SK-N-SH (cell line): ENCODE results near the gene STX7. TPM values are rescaled to one million over a fixed set of nuclear protein-coding genes. Genes with fewer than 3 reads are reported as not detected.

Experiments used
- CTCF ChIA-PET: fragments of 300-600, 350-600 bp; formaldehyde crosslinking; extraction: SDS; loops from one replicate; lab custom pipeline; 2021; lab: Yijun Ruan, JAX
- POLR2A ChIA-PET: fragments of 350-600 bp; sonication (Branson Sonifier 250); formaldehyde crosslinking; extraction: SDS; loops from one replicate; lab custom pipeline; 2020; ENCODE audit warnings: antibody characterized with exemption, inconsistent platforms; lab: Yijun Ruan, JAX
- DNase-seq: peaks from one replicate; pipeline ENCODE4 v3.0.0; 2012
- H2AFZ ChIP-seq: fragments of 200-600 bp; sonication (generic); 2 replicates; pipeline ENCODE4 v1.8.1; 2016; ENCODE audit warnings: antibody characterized with exemption, mild to moderate bottlenecking, low read depth
- H3F3A ChIP-seq: fragments of 200-600 bp; sonication (generic); replicated peaks from 2 replicates; pipeline ENCODE3; 2016; ENCODE audit warnings: antibody characterized with exemption, mild to moderate bottlenecking; ENCODE audit not compliant: insufficient read depth
- H3K27ac ChIP-seq, 2 experiments: fragments of 200-500 bp in 1 of 2; fragments of 200-600 bp in 1 of 2; sonication (Bioruptor generic) in 1 of 2; sonication (generic), shearing (Covaris generic) in 1 of 2; 2 replicates each; pipeline versions ENCODE4 v1.5.1 to v1.6.1; 2014 to 2016; ENCODE audit warnings: low read depth in 2 of 2, inconsistent platforms in 1 of 2, low read length in 1 of 2, mild to moderate bottlenecking in 1 of 2, mixed read lengths in 1 of 2
- H3K27me3 ChIP-seq: fragments of 200-600 bp; sonication (generic), shearing (Covaris generic); 2 replicates; pipeline ENCODE4 v1.6.1; 2016; ENCODE audit warnings: mixed run types; ENCODE audit not compliant: insufficient read depth
- H3K36me3 ChIP-seq, 2 experiments: fragments of 200-500 bp in 1 of 2; fragments of 200-600 bp in 1 of 2; sonication (Bioruptor generic) in 1 of 2; sonication (generic) in 1 of 2; replicated peaks in 1 of 2; 2 replicates each; pipeline versions ENCODE3 to v1.5.1; 2014 to 2016; ENCODE audit warnings: low read length in 1 of 2, mild to moderate bottlenecking in 1 of 2; ENCODE audit not compliant: insufficient read depth in 2 of 2, control insufficient read depth in 1 of 2
- H3K4me1 ChIP-seq, 2 experiments: fragments of 200-500 bp in 1 of 2; fragments of 200-600 bp in 1 of 2; sonication (Bioruptor generic) in 1 of 2; sonication (generic), shearing (Covaris generic) in 1 of 2; 2 replicates each; pipeline versions ENCODE4 v1.5.1 to v1.6.1; 2014 to 2016; ENCODE audit warnings: low read depth in 1 of 2, low read length in 1 of 2, mixed run types in 1 of 2; ENCODE audit not compliant: insufficient read depth in 2 of 2, control insufficient read depth in 1 of 2
- H3K4me2 ChIP-seq: fragments of 200-600 bp; sonication (generic), shearing (Covaris generic); 2 replicates; pipeline ENCODE4 v1.6.1; 2017; ENCODE audit warnings: mixed run types
- H3K4me3 ChIP-seq, 2 experiments: fragments of 200-500 bp in 1 of 2; fragments of 200-600 bp in 1 of 2; sonication (Bioruptor generic) in 1 of 2; sonication (generic), shearing (Covaris generic) in 1 of 2; 2 replicates each; pipeline versions ENCODE4 v1.5.1 to v1.8.1; 2014 to 2016; ENCODE audit warnings: low read depth in 2 of 2, inconsistent platforms in 1 of 2, low read length in 1 of 2, mild to moderate bottlenecking in 1 of 2, mixed read lengths in 1 of 2, moderate library complexity in 1 of 2
- H3K79me2 ChIP-seq: fragments of 200-600 bp; sonication (generic); 2 replicates; pipeline ENCODE4 v1.8.1; 2017; ENCODE audit warnings: mild to moderate bottlenecking; ENCODE audit not compliant: insufficient read depth
- H3K9ac ChIP-seq: fragments of 200-600 bp; sonication (generic); 2 replicates; pipeline ENCODE4 v1.6.1; 2017; ENCODE audit warnings: mixed run types
- H3K9me2 ChIP-seq: fragments of 200-600 bp; sonication (generic); 2 replicates; pipeline ENCODE4 v1.6.1; 2017; ENCODE audit warnings: mixed run types
- H3K9me3 ChIP-seq: fragments of 200-600 bp; sonication (generic); 2 replicates; pipeline ENCODE4 v1.6.1; 2017; ENCODE audit warnings: mixed run types, mild to moderate bottlenecking, moderate library complexity
- H4K20me1 ChIP-seq: fragments of 200-600 bp; sonication (generic); 2 replicates; pipeline ENCODE4 v1.6.1; 2017; ENCODE audit warnings: mild to moderate bottlenecking, mixed run types; ENCODE audit not compliant: insufficient read depth
- CHD2 ChIP-seq: fragments of 150-350 bp; IDR thresholded peaks from 2 replicates; pipeline ENCODE4 v1.6.1; 2018; ENCODE audit warnings: low read length; ENCODE audit not compliant: partially characterized antibody
- ELF1 ChIP-seq: IDR thresholded peaks from 2 replicates; pipeline ENCODE4 v1.4.0; 2012
- EP300 ChIP-seq, 2 experiments: IDR thresholded peaks; 2 replicates each; pipeline versions ENCODE4 v1.4.0 to v1.6.1; 2012; ENCODE audit warnings: borderline replicate concordance in 1 of 2, low read depth in 1 of 2, low read length in 1 of 2
- FOXM1 ChIP-seq: IDR thresholded peaks from 2 replicates; pipeline ENCODE4 v1.4.0; 2012; ENCODE audit warnings: low read depth, mild to moderate bottlenecking
- JUND ChIP-seq: IDR thresholded peaks from 2 replicates; pipeline ENCODE4 v1.4.0; 2012
- MAX ChIP-seq: IDR thresholded peaks from 2 replicates; pipeline ENCODE4 v1.4.0; 2012; ENCODE audit warnings: low read depth
- MEF2A ChIP-seq: IDR thresholded peaks from 2 replicates; pipeline ENCODE4 v1.4.0; 2012; ENCODE audit warnings: low read depth, borderline replicate concordance
- MXI1 ChIP-seq: IDR thresholded peaks from 2 replicates; pipeline ENCODE4 v1.6.1; 2012; ENCODE audit warnings: mild to moderate bottlenecking, low read depth, low read length, improper control_type of control experiment
- NFIC ChIP-seq: IDR thresholded peaks from 2 replicates; pipeline ENCODE4 v1.4.0; 2012; ENCODE audit warnings: borderline replicate concordance
- PBX3 ChIP-seq: IDR thresholded peaks from 2 replicates; pipeline ENCODE4; 2012
- RXRA ChIP-seq: IDR thresholded peaks from 2 replicates; pipeline ENCODE4 v1.4.0; 2012; ENCODE audit warnings: low read depth, mild to moderate bottlenecking, borderline replicate concordance
- SIN3A ChIP-seq: IDR thresholded peaks from 2 replicates; pipeline ENCODE4 v1.6.1; 2012; ENCODE audit warnings: low read depth, mild to moderate bottlenecking, low read length, moderate library complexity, borderline replicate concordance
- SMC3 ChIP-seq: IDR thresholded peaks from 2 replicates; pipeline ENCODE4 v1.6.1; 2012; ENCODE audit warnings: low read depth, low read length, improper control_type of control experiment
- TCF12 ChIP-seq: IDR thresholded peaks from 2 replicates; pipeline ENCODE4 v1.4.0; 2012
- TEAD4 ChIP-seq: IDR thresholded peaks from 2 replicates; pipeline ENCODE4 v1.4.0; 2012; ENCODE audit warnings: mild to moderate bottlenecking, borderline replicate concordance; ENCODE audit not compliant: insufficient read depth
- USF1 ChIP-seq: IDR thresholded peaks from 2 replicates; pipeline ENCODE4 v1.4.0; 2012; ENCODE audit warnings: low read depth, borderline replicate concordance
- USF2 ChIP-seq: fragments of 150-350 bp; IDR thresholded peaks from 2 replicates; pipeline ENCODE4 v1.6.1; 2017; ENCODE audit warnings: antibody characterized with exemption, low read length, low read depth, borderline replicate concordance
- WGBS: methylation state at CpG from one replicate; pipeline ENCODE4 v1.1.6; 2017; ENCODE audit warnings: low lambda C conversion rate; 5-methylcytosine and 5-hydroxymethylcytosine counted together
- polyA plus RNA-seq, 3 experiments: library from polyadenylated mRNA; depleted of rRNA; stranded (reverse); fragments of >200 nt; gene quantifications; 2 replicates each; pipeline ENCODE4 v1.2.3, GENCODE V29; 2012

STX7 gene
- polyA plus RNA-seq, 1 of the 3 experiments (the other 2 are of a cell fraction) = 12.8 TPM

GRCh38 chr6:132495604-132496079 lies 17.3 kb downstream of the STX7 start:
- Histone ChIP-seq H3K9me3 (no peaks in the 10 kb centered on the region), H3K4me1 (no peaks in the 10 kb centered on the region; a peak in 1 of 4 replicates), H3F3A (no peaks in the 10 kb centered on the region), H3K27ac (no peak overlapping the region), H3K9me2 (no peaks in the 10 kb centered on the region), H2AFZ (no peak overlapping the region), H3K4me3 (no peak overlapping the region), H3K36me3 (peaks cover 13 to 18% of the 10 kb centered on the region in 2 experiments), H4K20me1 (no peaks in the 10 kb centered on the region), H3K79me2 (no peaks in the 10 kb centered on the region; the same call in 1 of the 2 replicates), H3K9ac (no peak overlapping the region), H3K27me3 (no peaks in the 10 kb centered on the region), H3K4me2 (no peak overlapping the region)
- TF ChIP-seq FOXM1 (no peak), SIN3A (no peak), TCF12 (no peak)
- 91% methylated on average over 2 of the region's 2 CpGs for WGBS
- CTCF ChIA-PET = interaction anchor here (0.7 to 6.9 kb wide), 5 partner anchors 12 to 842 kb away, joined by 3 to 44 read pairs (median 5); no protein-coding TSS in a partner anchor
- DNase-seq = no peak
- POLR2A ChIA-PET = interaction anchor here (0.7 kb wide), 1 partner anchor 17 kb away, joined by 3 read pairs; the partner anchor contains the start of gene STX7

GRCh38 chr6:132494954-132495353 lies 18.0 kb downstream of the STX7 start:
- no peaks in the 10 kb centered on the region for H3K27me3 ChIP-seq
- H2AFZ ChIP-seq = no peak overlapping the region
- POLR2A ChIA-PET = interaction anchor here (0.7 kb wide), 1 partner anchor 18 kb away, joined by 3 read pairs; the partner anchor contains the start of gene STX7
- H3K4me2 ChIP-seq = no peak overlapping the region
- no peaks in the 10 kb centered on the region for H4K20me1 ChIP-seq
- no peaks in the 10 kb centered on the region for H3K9me2 ChIP-seq
- CTCF ChIA-PET = interaction anchor here (2.0 to 6.9 kb wide), 3 partner anchors 11 to 215 kb away, joined by 5 to 44 read pairs (median 25); no protein-coding TSS in a partner anchor
- WGBS = 94% methylated on average over 2 of the region's 2 CpGs
- no peaks in the 10 kb centered on the region; a peak in 1 of 4 replicates for H3K4me1 ChIP-seq
- peaks cover 13 to 18% of the 10 kb centered on the region in 2 experiments for H3K36me3 ChIP-seq
- peaks cover 2% of the 10 kb centered on the region; the same call in 1 of the 2 replicates for H3K79me2 ChIP-seq
- no peak overlapping the region for H3K9ac ChIP-seq
- no peak for DNase-seq
- TF ChIP-seq USF2 (no peak), MXI1 (no peak), SMC3 (no peak), CHD2 (no peak), JUND (no peak), MEF2A (no peak), USF1 (no peak), TEAD4 (no peak), EP300 (IDR thresholded peaks at IDR 0.05; ENCODE audit: borderline replicate concordance in 1 of 2, low read depth in 1 of 2, low read length in 1 of 2) (no peak), PBX3 (no peak), RXRA (no peak), ELF1 (no peak), MAX (no peak), TCF12 (no peak), NFIC (no peak)
- no peak overlapping the region for H3K4me3 ChIP-seq
- no peaks in the 10 kb centered on the region for H3F3A ChIP-seq
- H3K9me3 ChIP-seq = no peaks in the 10 kb centered on the region
- no peak overlapping the region for H3K27ac ChIP-seq
